ENCODE data around the gene CFAP91. TPM values are rescaled to one million over a fixed set of nuclear protein-coding genes. Genes with fewer than 3 reads are reported as not detected.

The CFAP91 gene
- total and polyA plus RNA-seq, 9 donors: 5.3 to 47.9 (median 11.4) TPM

- intact Hi-C loops (cut with DNase I): no loop called here
- TF ChIP-seq CTCF (IDR thresholded peaks at IDR 0.05) (no peak), EP300 (IDR thresholded peaks at IDR 0.05) (no peak), POLR2A (IDR thresholded peaks at IDR 0.05) (no peak)
- no peak for DNase-seq
- Histone ChIP-seq H3K4me1 (ENCODE audit: insufficient read depth) (peaks cover 7% of the 10 kb centered on the region), H3K36me3 (no peaks in the 10 kb centered on the region), H3K27me3 (no peaks in the 10 kb centered on the region), H3K9me3 (no peaks in the 10 kb centered on the region), H3K27ac (no peak overlapping the region), H3K4me3 (no peak overlapping the region)
- 66 to 72% (median 70%) methylated on average over 5 of the region's 5 CpGs for WGBS, 3 donors
Measured at GRCh38 chr3:119717520-119717919, 14.7 kb downstream of the CFAP91 start.

GRCh38 chr3:119723022-119723421 is 20.2 kb downstream of the CFAP91 start:
- Histone ChIP-seq H3K36me3 (no peaks in the 10 kb centered on the region), H3K27me3 (no peaks in the 10 kb centered on the region), H3K9me3 (no peaks in the 10 kb centered on the region), H3K27ac (no peak overlapping the region), H3K4me3 (no peak overlapping the region), H3K4me1 (ENCODE audit: insufficient read depth) (no peaks in the 10 kb centered on the region)
- DNase-seq: no peak
- TF ChIP-seq CTCF (IDR thresholded peaks at IDR 0.05) (no peak), POLR2A (IDR thresholded peaks at IDR 0.05) (no peak)
- intact Hi-C loops (cut with DNase I): no loop called here
- WGBS, 3 donors: 8 to 17% (median 15%) methylated on average over 2 of the region's 2 CpGs

GRCh38 chr3:119726909-119727308 is 24.1 kb downstream of the CFAP91 start:
- no peak overlapping the region for H3K4me3 ChIP-seq
- intact Hi-C loops (cut with DNase I): no loop called here
- H3K9me3 ChIP-seq: no peaks in the 10 kb centered on the region
- 88 to 96% (median 96%) methylated on average over 2 of the region's 2 CpGs for WGBS, 3 donors
- DNase-seq: no peak
- no peaks in the 10 kb centered on the region for H3K36me3 ChIP-seq
- H3K4me1 ChIP-seq (ENCODE audit: insufficient read depth): no peaks in the 10 kb centered on the region
- no peak overlapping the region for H3K27ac ChIP-seq
- TF ChIP-seq CTCF (IDR thresholded peaks at IDR 0.05) (no peak), POLR2A (IDR thresholded peaks at IDR 0.05) (no peak), EP300 (IDR thresholded peaks at IDR 0.05) (no peak)
- H3K27me3 ChIP-seq: no peaks in the 10 kb centered on the region

- Histone ChIP-seq H3K9me3 (no peaks in the 10 kb centered on the region), H3K27ac (no peak overlapping the region), H3K4me1 (ENCODE audit: insufficient read depth) (no peaks in the 10 kb centered on the region), H3K27me3 (no peaks in the 10 kb centered on the region), H3K4me3 (no peak overlapping the region), H3K36me3 (no peaks in the 10 kb centered on the region)
- intact Hi-C loops (cut with DNase I): no loop called here
- WGBS, 3 donors: 96 to 97% (median 96%) methylated on average over 6 of the region's 6 CpGs
- no peak for DNase-seq
- TF ChIP-seq POLR2A (IDR thresholded peaks at IDR 0.05) (no peak), CTCF (IDR thresholded peaks at IDR 0.05) (no peak), EP300 (IDR thresholded peaks at IDR 0.05) (no peak)
Measured at GRCh38 chr3:119729996-119730395, 27.2 kb downstream of the CFAP91 start.
